MM.1S (cell line): ENCODE data around the gene REX1BD.

Experiments
- DNase-seq: peaks from one replicate; pipeline ENCODE4 v3.0.0-alpha.2; 2015
- H2AFZ ChIP-seq: fragments of 300-600 bp; sonication (generic); 2 replicates; pipeline ENCODE4 v1.6.0; 2016; ENCODE audit warnings: antibody characterized with exemption, low read length
- H3F3A ChIP-seq: fragments of 300-600 bp; sonication (generic); 2 replicates; pipeline ENCODE4 v1.6.1; 2016; ENCODE audit warnings: mild to moderate bottlenecking, antibody characterized with exemption, low read length, moderate library complexity, mixed read lengths; ENCODE audit not compliant: insufficient read depth
- H3K27ac ChIP-seq: fragments of 300-600 bp; sonication (generic); 2 replicates; pipeline ENCODE4 v1.5.1; 2016; ENCODE audit warnings: mild to moderate bottlenecking, low read length
- H3K27me3 ChIP-seq: fragments of 300-600 bp; sonication (generic); replicated peaks from 2 replicates; pipeline ENCODE4 v1.6.0; 2016; ENCODE audit warnings: low read length; ENCODE audit not compliant: insufficient read depth
- H3K36me3 ChIP-seq: fragments of 300-600 bp; sonication (generic); replicated peaks from 2 replicates; pipeline ENCODE4 v1.6.1; 2016; ENCODE audit warnings: mild to moderate bottlenecking, low read length, mixed read lengths; ENCODE audit not compliant: insufficient read depth
- H3K4me1 ChIP-seq: fragments of 300-600 bp; sonication (generic); 2 replicates; pipeline ENCODE4 v1.6.1; 2016; ENCODE audit warnings: low read length, mixed read lengths
- H3K4me2 ChIP-seq: fragments of 300-600 bp; sonication (generic); 2 replicates; pipeline ENCODE4 v1.6.0; 2016; ENCODE audit warnings: low read depth, low read length
- H3K4me3 ChIP-seq: fragments of 300-600 bp; sonication (generic); 2 replicates; pipeline ENCODE4 v1.5.1; 2016; ENCODE audit warnings: low read length, mixed read lengths
- H3K79me2 ChIP-seq: fragments of 300-600 bp; sonication (generic); 2 replicates; pipeline ENCODE4 v1.6.1; 2016; ENCODE audit warnings: mixed run types, low read length, mixed read lengths
- H3K9ac ChIP-seq: fragments of 300-600 bp; sonication (generic); 2 replicates; pipeline ENCODE4 v1.6.1; 2016; ENCODE audit warnings: low read length, mixed read lengths
- H3K9me2 ChIP-seq: fragments of 300-600 bp; sonication (generic); replicated peaks from 2 replicates; pipeline ENCODE4 v1.6.1; 2016; ENCODE audit warnings: mild to moderate bottlenecking, low read length, mixed read lengths; ENCODE audit not compliant: insufficient read depth
- H3K9me3 ChIP-seq: fragments of 300-600 bp; sonication (generic); replicated peaks from 2 replicates; pipeline ENCODE4 v1.6.1; 2016; ENCODE audit warnings: mild to moderate bottlenecking, low read length, mixed read lengths; ENCODE audit not compliant: insufficient read depth
- H4K20me1 ChIP-seq: fragments of 300-600 bp; sonication (generic); 2 replicates; pipeline ENCODE4 v1.6.1; 2016; ENCODE audit warnings: mild to moderate bottlenecking, low read length, moderate library complexity, mixed read lengths; ENCODE audit not compliant: insufficient read depth
- CTCF ChIP-seq: fragments of 300-600 bp; sonication (generic); IDR thresholded peaks from 2 replicates; pipeline ENCODE4 v1.5.1; 2016; ENCODE audit warnings: antibody characterized with exemption, low read length, mixed read lengths
- EZH2 ChIP-seq: fragments of 300-600 bp; sonication (generic); optimal IDR thresholded peaks from 2 replicates; pipeline ENCODE3; 2017; ENCODE audit warnings: low read depth, mild to moderate bottlenecking, antibody characterized with exemption, low read length, mixed read lengths
- EZH2phosphoT487 ChIP-seq: fragments of 300-600 bp; sonication (generic); IDR thresholded peaks from 2 replicates; pipeline ENCODE4 v1.6.1; 2018; ENCODE audit warnings: antibody characterized with exemption, low read length

The REX1BD gene

GRCh38 chr19:18604820-18605159, 16.2 kb downstream of the REX1BD start:
- no peaks in the 10 kb centered on the region for H3K4me1 ChIP-seq
- H3K36me3 ChIP-seq, result no peaks in the 10 kb centered on the region
- peaks cover 85% of the 10 kb centered on the region for H3K27me3 ChIP-seq
- no peak overlapping the region for H3K27ac ChIP-seq
- H3K9me3 ChIP-seq, result no peaks in the 10 kb centered on the region
- TF ChIP-seq CTCF (no peak), EZH2 (no peak), EZH2phosphoT487 (no peak)
- H3K9ac ChIP-seq, result no peak overlapping the region
- H3K4me3 ChIP-seq, result no peak overlapping the region
- no peaks in the 10 kb centered on the region for H3K79me2 ChIP-seq
- H2AFZ ChIP-seq, result no peak overlapping the region
- H4K20me1 ChIP-seq, result no peaks in the 10 kb centered on the region
- no peaks in the 10 kb centered on the region for H3K9me2 ChIP-seq
- no peak for DNase-seq
- H3K4me2 ChIP-seq, result no peak overlapping the region
- no peaks in the 10 kb centered on the region for H3F3A ChIP-seq

GRCh38 chr19:18605196-18605545, 16.6 kb downstream of the REX1BD start:
- H3K9ac ChIP-seq, result no peak overlapping the region

GRCh38 chr19:18605546-18606280, 17.1 kb downstream of the REX1BD start:
- H3K4me1 ChIP-seq, result no peaks in the 10 kb centered on the region

More at GRCh38 chr19:18605196-18605545, 16.6 kb downstream of the REX1BD start:
- Histone ChIP-seq H4K20me1 (no peaks in the 10 kb centered on the region), H3K27ac (no peak overlapping the region), H3K4me1 (no peaks in the 10 kb centered on the region), H3F3A (no peaks in the 10 kb centered on the region), H3K9me3 (no peaks in the 10 kb centered on the region), H2AFZ (no peak overlapping the region), H3K36me3 (no peaks in the 10 kb centered on the region), H3K4me2 (no peak overlapping the region), H3K79me2 (no peaks in the 10 kb centered on the region), H3K27me3 (peaks cover 85% of the 10 kb centered on the region), H3K4me3 (no peak overlapping the region), H3K9me2 (no peaks in the 10 kb centered on the region)
- TF ChIP-seq EZH2 (no peak), CTCF (no peak), EZH2phosphoT487 (no peak)
- no peak for DNase-seq

More at GRCh38 chr19:18605546-18606280, 17.1 kb downstream of the REX1BD start:
- Histone ChIP-seq H3K4me3 (no peak overlapping the region), H3K36me3 (no peaks in the 10 kb centered on the region), H3K4me2 (no peak overlapping the region), H3K9ac (no peak overlapping the region), H3K27me3 (peaks cover 87% of the 10 kb centered on the region), H2AFZ (no peak overlapping the region), H3K9me3 (no peaks in the 10 kb centered on the region), H3K9me2 (no peaks in the 10 kb centered on the region), H3F3A (no peaks in the 10 kb centered on the region), H4K20me1 (no peaks in the 10 kb centered on the region), H3K27ac (no peak overlapping the region), H3K79me2 (no peaks in the 10 kb centered on the region)
- no peak for TF ChIP-seq CTCF
- TF ChIP-seq EZH2, result no peak
- no peak for DNase-seq
